Naive thymus-derived CD8-positive, alpha-beta T cell (primary cell): ENCODE data around the gene STK11IP. TPM values are rescaled to one million over a fixed set of nuclear protein-coding genes. Genes with fewer than 3 reads are reported as not detected.
A peak's percentile ranks its signal among the peaks of the same experiment; 100 is the strongest.

ENCODE experiments used
- ATAC-seq, 2 donors: fragments of 150-1000 bp; cut with Tn5 transposase in 1 of 2; sonication (Bioruptor Pico), chemical (Tn5 transposase) in 1 of 2; 1 replicate in 1 of 2; 2 replicates in 1 of 2; pipeline ENCODE4 v1.10.0; 2021; ENCODE audit warnings: mild to moderate bottlenecking in 2 of 2, moderate library complexity in 2 of 2
- POLR2A ChIA-PET: fragments of 350-600 bp; sonication (Branson Sonifier 250); formaldehyde crosslinking; loops from one replicate; lab custom pipeline; 2021; ENCODE audit warnings: antibody characterized with exemption; lab: Charles Lee
- DNase-seq, 10 donors: peaks; one replicate each; pipeline versions ENCODE4 v3.0.0 to v3.0.0-alpha.2; 2020 to 2022
- H3K27ac Mint-ChIP-seq, 10 donors: one replicate each; pipeline ENCODE4 v1.8.0; 2020 to 2022; ENCODE audit warnings: mild to moderate bottlenecking in 10 of 10, mixed read lengths in 10 of 10, moderate library complexity in 4 of 10, inconsistent platforms in 1 of 10
- H3K27me3 Mint-ChIP-seq, 5 donors: one replicate each; pipeline ENCODE4 v1.8.0; 2021 to 2022; ENCODE audit warnings: mixed read lengths in 5 of 5
- H3K36me3 Mint-ChIP-seq, 3 donors: one replicate each; pipeline ENCODE4 v1.8.0; 2020 to 2022; ENCODE audit warnings: mixed read lengths in 3 of 3, mild to moderate bottlenecking in 2 of 3, inconsistent platforms in 1 of 3
- H3K4me1 Mint-ChIP-seq, 4 donors: one replicate each; pipeline ENCODE4 v1.8.0; 2021 to 2022; ENCODE audit warnings: mixed read lengths in 4 of 4
- H3K4me3 Mint-ChIP-seq, 10 donors: one replicate each; pipeline ENCODE4 v1.8.0; 2020 to 2022; ENCODE audit warnings: mild to moderate bottlenecking in 10 of 10, mixed read lengths in 10 of 10, moderate library complexity in 6 of 10, inconsistent platforms in 1 of 10
- H3K9me3 Mint-ChIP-seq, 9 donors: one replicate each; pipeline ENCODE4 v1.8.0; 2020 to 2022; ENCODE audit warnings: mixed read lengths in 9 of 9, mild to moderate bottlenecking in 3 of 9, inconsistent platforms in 1 of 9, moderate library complexity in 1 of 9
- polyA plus RNA-seq, 3 donors: library from polyadenylated mRNA; unstranded; fragments of 300-500 nt; fragmentation: Illumina TruSeq; gene quantifications; one replicate each; pipeline ENCODE4 v1.2.3, GENCODE V29; 2021
- total RNA-seq, 8 experiments: library from RNA in 2 of 8; stranded (reverse) in 2 of 8; gene quantifications; one replicate each; pipeline ENCODE4 v1.2.3 and lab custom pipeline; 2021 to 2026

STK11IP gene
- total and polyA plus RNA-seq, 5 experiments from 2014 or later: 5.4 to 50.2 (median 9.3) TPM

GRCh38 chr2:219634951-219635751 lies 37.5 kb downstream of the STK11IP start:
- Mint-ChIP-seq H3K9me3 (no peaks in the 10 kb centered on the region), H3K4me3 (no peak overlapping the region), H3K4me1 (peaks cover 0 to 6% (median 3%) of the 10 kb centered on the region in 4 donors), H3K27ac (no peak overlapping the region), H3K27me3 (peaks cover 4 to 38% (median 21%) of the 10 kb centered on the region in 5 donors), H3K36me3 (no peaks in the 10 kb centered on the region)
- DNase-seq: no peak
- no peak for ATAC-seq
- POLR2A ChIA-PET: no interaction called here

GRCh38 chr2:219636144-219636915 lies 38.7 kb downstream of the STK11IP start:
- H3K4me1 Mint-ChIP-seq: peaks cover 0 to 6% (median 2%) of the 10 kb centered on the region in 4 donors
- peaks cover 4 to 28% (median 16%) of the 10 kb centered on the region in 5 donors for H3K27me3 Mint-ChIP-seq
- no peak overlapping the region for H3K4me3 Mint-ChIP-seq
- H3K36me3 Mint-ChIP-seq: no peaks in the 10 kb centered on the region
- H3K27ac Mint-ChIP-seq: no peak overlapping the region
- POLR2A ChIA-PET: interaction anchor here (0.5 kb wide), 1 partner anchor 383 kb away, joined by 4 read pairs; the partner anchor contains the start of gene TUBA4B
- no peaks in the 10 kb centered on the region for H3K9me3 Mint-ChIP-seq
- DNase-seq (no peak), ATAC-seq (no peak)

GRCh38 chr2:219636941-219637841 lies 39.5 kb downstream of the STK11IP start:
- POLR2A ChIA-PET: no interaction called here
- no peaks in the 10 kb centered on the region for H3K36me3 Mint-ChIP-seq
- H3K27me3 Mint-ChIP-seq: peaks cover 6 to 24% (median 16%) of the 10 kb centered on the region in 5 donors
- DNase-seq (no peak), ATAC-seq (no peak)
- no peaks in the 10 kb centered on the region for H3K9me3 Mint-ChIP-seq
- no peak overlapping the region for H3K4me3 Mint-ChIP-seq
- peaks cover 0 to 6% (median 2%) of the 10 kb centered on the region in 4 donors for H3K4me1 Mint-ChIP-seq
- H3K27ac Mint-ChIP-seq: peak overlapping the region in 1 of 10 donors; percentile 21

- Mint-ChIP-seq H3K9me3 (no peaks in the 10 kb centered on the region), H3K27ac (peak overlapping the region in 1 of 10 donors; percentile 21), H3K36me3 (no peaks in the 10 kb centered on the region), H3K4me3 (peak overlapping the region in 1 of 10 donors; percentile 19), H3K4me1 (peaks cover 0 to 12% (median 2%) of the 10 kb centered on the region in 4 donors), H3K27me3 (peaks cover 6 to 23% (median 16%) of the 10 kb centered on the region in 5 donors)
- POLR2A ChIA-PET: no interaction called here
- no peak for ATAC-seq
- no peak for DNase-seq
Measured at GRCh38 chr2:219637842-219638185, 40.2 kb downstream of the STK11IP start.

- no peak overlapping the region for H3K27ac Mint-ChIP-seq
- DNase-seq (no peak), ATAC-seq (no peak)
- POLR2A ChIA-PET: no interaction called here
- no peaks in the 10 kb centered on the region for H3K36me3 Mint-ChIP-seq
- H3K27me3 Mint-ChIP-seq: peaks cover 6 to 23% (median 16%) of the 10 kb centered on the region in 5 donors
- H3K4me1 Mint-ChIP-seq: peaks cover 0 to 13% (median 2%) of the 10 kb centered on the region in 4 donors
- H3K4me3 Mint-ChIP-seq: peak overlapping the region in 1 of 10 donors; percentile 40
- H3K9me3 Mint-ChIP-seq: no peaks in the 10 kb centered on the region
Measured at GRCh38 chr2:219638217-219638947, 40.7 kb downstream of the STK11IP start.

- DNase-seq: no peak
- H3K9me3 Mint-ChIP-seq: no peaks in the 10 kb centered on the region
Measured at GRCh38 chr2:219638948-219639755, 41.5 kb downstream of the STK11IP start.

GRCh38 chr2:219641390-219642068 lies 43.9 kb downstream of the STK11IP start:
- POLR2A ChIA-PET: no interaction called here
- no peak for DNase-seq
- Mint-ChIP-seq H3K4me3 (no peak overlapping the region), H3K9me3 (no peaks in the 10 kb centered on the region), H3K36me3 (no peaks in the 10 kb centered on the region), H3K27ac (peak overlapping the region in 5 of 10 donors; percentile 12 to 81 (median 50)), H3K27me3 (peaks cover 8 to 39% (median 24%) of the 10 kb centered on the region in 5 donors), H3K4me1 (peaks cover 0 to 13% (median 3%) of the 10 kb centered on the region in 4 donors)
- ATAC-seq: no peak

More at GRCh38 chr2:219638948-219639755, 41.5 kb downstream of the STK11IP start:
- ATAC-seq: no peak
- Mint-ChIP-seq H3K4me1 (peaks cover 0 to 13% (median 2%) of the 10 kb centered on the region in 4 donors), H3K27me3 (peaks cover 6 to 31% (median 20%) of the 10 kb centered on the region in 5 donors), H3K4me3 (peak overlapping the region in 1 of 10 donors; percentile 40), H3K36me3 (no peaks in the 10 kb centered on the region), H3K27ac (peak overlapping the region in 1 of 10 donors; percentile 31)
- POLR2A ChIA-PET: no interaction called here

- ATAC-seq (no peak), DNase-seq (no peak)
- POLR2A ChIA-PET: no interaction called here
- Mint-ChIP-seq H3K27ac (peak overlapping the region in 7 of 10 donors; percentile 46 to 81 (median 56)), H3K9me3 (no peaks in the 10 kb centered on the region), H3K27me3 (peaks cover 7 to 37% (median 20%) of the 10 kb centered on the region in 5 donors), H3K36me3 (no peaks in the 10 kb centered on the region), H3K4me3 (no peak overlapping the region), H3K4me1 (peaks cover 0 to 13% (median 3%) of the 10 kb centered on the region in 4 donors)
Measured at GRCh38 chr2:219642069-219642454, 44.4 kb downstream of the STK11IP start.

GRCh38 chr2:219642465-219643083 lies 44.9 kb downstream of the STK11IP start:
- Mint-ChIP-seq H3K9me3 (no peaks in the 10 kb centered on the region), H3K4me1 (peaks cover 0 to 13% (median 3%) of the 10 kb centered on the region in 4 donors), H3K27ac (peak overlapping the region in 7 of 10 donors; percentile 46 to 81 (median 56)), H3K36me3 (no peaks in the 10 kb centered on the region), H3K4me3 (peak overlapping the region in 1 of 10 donors; percentile 29), H3K27me3 (peaks cover 6 to 41% (median 19%) of the 10 kb centered on the region in 5 donors)
- ATAC-seq: peak; percentile 99 to 100
- peak; percentile 82 to 95 (median 89) for DNase-seq
- POLR2A ChIA-PET: no interaction called here

GRCh38 chr2:219643084-219643473 lies 45.4 kb downstream of the STK11IP start:
- H3K36me3 Mint-ChIP-seq: no peaks in the 10 kb centered on the region
- H3K27ac Mint-ChIP-seq: no peak overlapping the region
- DNase-seq (no peak), ATAC-seq (no peak)
- H3K27me3 Mint-ChIP-seq: peaks cover 8 to 44% (median 19%) of the 10 kb centered on the region in 5 donors
- POLR2A ChIA-PET: no interaction called here
- H3K4me1 Mint-ChIP-seq: peaks cover 0 to 13% (median 3%) of the 10 kb centered on the region in 4 donors
- H3K4me3 Mint-ChIP-seq: no peak overlapping the region
- no peaks in the 10 kb centered on the region for H3K9me3 Mint-ChIP-seq
